NT2/D1 (cell line): Measurements from ENCODE around the gene ARRB1.
"Not testable (repeated sequence)": the region's sequence is repeated elsewhere in the genome, so short reads cannot be mapped to it uniquely, and the experiment has no call there.

Experiments used
- SUZ12 ChIP-seq: IDR thresholded peaks from 2 replicates; pipeline ENCODE4 v1.6.1; 2011; ENCODE audit not compliant: insufficient read length, insufficient read depth; ENCODE audit errors: extremely low read depth
- YY1 ChIP-seq: IDR thresholded peaks from 2 replicates; pipeline ENCODE4 v1.6.1; 2011; ENCODE audit not compliant: insufficient read length, insufficient read depth
- ZNF274 ChIP-seq: IDR thresholded peaks from 2 replicates; pipeline ENCODE4 v1.6.1; 2011; ENCODE audit warnings: mild to moderate bottlenecking, low read depth, low read length

DNA sequence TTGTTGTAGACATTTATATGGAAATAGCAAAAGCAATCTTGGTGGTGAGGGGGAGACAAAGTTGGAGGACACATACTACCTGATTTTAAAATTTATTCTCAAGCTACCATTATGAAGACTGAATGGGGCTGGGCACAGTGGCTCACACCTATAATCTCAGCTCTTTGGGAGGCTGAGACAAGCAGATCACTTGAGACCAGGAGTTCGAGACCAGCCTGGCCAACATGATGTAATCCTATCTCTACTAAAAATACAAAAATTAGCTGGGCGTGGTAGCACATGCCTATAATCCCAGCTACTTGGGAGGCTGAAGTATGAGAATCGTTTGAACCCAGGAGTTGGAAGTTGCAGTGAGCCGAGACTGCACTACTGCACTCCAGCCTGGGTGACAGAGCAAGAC lies 10.8 kb upstream of the ARRB1 start:
- TF ChIP-seq YY1, ZNF274, SUZ12: not testable (repeated sequence)
